Measurements from ENCODE around the gene TRIM27.
"Not testable (repeated sequence)": the region's sequence is repeated elsewhere in the genome, so short reads cannot be mapped to it uniquely, and the experiment has no call there.

The TRIM27 gene, protein sequence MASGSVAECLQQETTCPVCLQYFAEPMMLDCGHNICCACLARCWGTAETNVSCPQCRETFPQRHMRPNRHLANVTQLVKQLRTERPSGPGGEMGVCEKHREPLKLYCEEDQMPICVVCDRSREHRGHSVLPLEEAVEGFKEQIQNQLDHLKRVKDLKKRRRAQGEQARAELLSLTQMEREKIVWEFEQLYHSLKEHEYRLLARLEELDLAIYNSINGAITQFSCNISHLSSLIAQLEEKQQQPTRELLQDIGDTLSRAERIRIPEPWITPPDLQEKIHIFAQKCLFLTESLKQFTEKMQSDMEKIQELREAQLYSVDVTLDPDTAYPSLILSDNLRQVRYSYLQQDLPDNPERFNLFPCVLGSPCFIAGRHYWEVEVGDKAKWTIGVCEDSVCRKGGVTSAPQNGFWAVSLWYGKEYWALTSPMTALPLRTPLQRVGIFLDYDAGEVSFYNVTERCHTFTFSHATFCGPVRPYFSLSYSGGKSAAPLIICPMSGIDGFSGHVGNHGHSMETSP

DNA sequence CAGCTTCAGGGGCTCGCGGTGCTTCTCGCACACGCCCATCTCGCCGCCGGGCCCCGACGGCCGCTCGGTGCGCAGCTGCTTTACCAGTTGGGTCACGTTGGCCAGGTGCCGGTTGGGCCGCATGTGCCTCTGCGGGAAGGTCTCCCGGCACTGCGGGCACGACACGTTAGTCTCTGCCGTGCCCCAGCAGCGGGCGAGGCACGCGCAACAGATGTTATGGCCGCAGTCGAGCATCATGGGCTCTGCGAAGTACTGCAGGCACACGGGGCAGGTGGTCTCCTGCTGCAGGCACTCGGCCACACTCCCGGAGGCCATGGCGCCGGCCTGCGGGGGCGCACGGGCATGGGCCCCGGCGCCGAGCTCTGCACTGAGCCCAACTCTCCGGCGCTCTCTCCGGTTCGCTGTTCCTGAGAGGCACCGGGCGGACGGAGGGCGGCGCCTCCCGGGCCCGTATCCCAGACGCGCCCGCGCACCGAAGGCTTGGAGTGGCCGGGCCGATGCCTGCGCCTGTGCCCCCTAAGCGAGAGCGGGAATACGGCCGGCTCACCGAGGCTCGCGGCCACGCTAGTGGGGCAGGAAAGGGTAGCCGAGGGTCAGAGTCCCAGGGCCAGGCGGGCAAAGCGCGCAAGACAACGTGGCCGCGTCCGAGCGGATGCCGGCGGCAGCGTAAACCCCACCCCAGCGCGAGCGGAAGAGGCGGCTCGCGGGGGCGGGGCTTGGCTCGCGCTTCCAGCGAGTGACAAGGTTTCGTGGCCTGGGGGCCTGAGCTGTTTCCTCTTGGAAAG is at the start of gene TRIM27:
Gene TRIM27, minus strand, starts transcription at position 668 of the 785 bp plus-strand sequence. Its CDS starts 353 bp downstream, at position 315.
- DNase-seq: peak; percentile 89

DNA sequence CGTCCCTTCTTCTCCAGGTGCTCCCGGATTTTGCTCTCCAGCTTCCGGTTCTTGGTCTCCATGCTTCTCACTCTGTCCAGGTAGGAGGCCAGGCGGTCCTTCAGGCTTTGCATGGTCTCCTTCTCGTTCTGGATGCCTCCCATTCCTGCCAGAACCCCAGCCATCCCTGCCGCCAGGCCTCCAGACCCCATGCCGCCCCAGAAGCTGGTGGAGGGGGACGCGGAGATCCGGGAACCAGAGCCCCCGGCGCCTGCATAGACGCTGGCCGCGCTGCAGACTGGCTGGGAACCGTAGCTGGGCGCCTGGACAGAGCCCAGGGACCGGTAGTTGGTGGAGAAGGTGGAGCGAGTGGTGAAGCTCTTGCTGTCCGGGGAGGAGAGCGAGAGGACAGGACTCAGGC is 46.3 kb upstream of the TRIM27 start:
- DNase-seq: not testable (repeated sequence)

DNA sequence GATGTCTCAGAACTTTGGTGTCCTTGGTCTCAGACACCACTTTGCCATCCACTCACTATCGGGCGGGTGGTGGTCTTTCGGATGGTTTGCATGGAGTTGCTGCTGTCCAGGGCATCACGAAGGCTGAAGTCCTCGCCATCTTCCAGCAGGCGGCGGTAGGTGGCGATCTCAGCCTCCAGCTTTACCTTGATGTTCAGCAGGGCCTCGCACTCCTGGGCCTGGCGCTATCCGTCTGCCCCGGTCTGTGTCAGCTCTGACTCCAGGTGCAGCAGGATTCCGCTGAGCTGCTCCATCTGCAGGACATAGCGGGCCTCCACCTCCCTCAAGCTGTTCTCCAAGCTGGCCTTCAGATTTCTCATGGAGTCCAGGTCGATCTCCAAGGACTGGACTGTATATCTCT is 45.3 kb upstream of the TRIM27 start:
- no peak for DNase-seq

DNA sequence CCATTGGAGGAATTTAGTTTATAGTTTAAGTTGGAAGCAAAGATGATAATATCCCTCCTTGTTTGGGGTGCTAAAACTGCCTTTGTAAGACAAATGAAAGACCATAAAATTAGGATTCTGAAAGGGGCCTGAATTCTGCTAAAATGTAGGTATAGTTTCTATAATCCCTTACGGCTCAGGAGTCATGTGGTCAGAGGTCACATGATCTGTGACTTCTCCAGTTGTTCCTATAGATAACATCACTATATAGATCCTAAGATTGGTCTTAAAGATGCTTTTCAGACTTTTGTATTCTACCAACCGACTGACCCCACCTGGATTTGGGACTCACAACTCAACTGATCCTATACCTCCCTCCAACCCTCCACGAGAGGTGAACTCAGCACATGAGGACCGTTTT is 44.7 kb upstream of the TRIM27 start:
- DNase-seq: no peak

DNA sequence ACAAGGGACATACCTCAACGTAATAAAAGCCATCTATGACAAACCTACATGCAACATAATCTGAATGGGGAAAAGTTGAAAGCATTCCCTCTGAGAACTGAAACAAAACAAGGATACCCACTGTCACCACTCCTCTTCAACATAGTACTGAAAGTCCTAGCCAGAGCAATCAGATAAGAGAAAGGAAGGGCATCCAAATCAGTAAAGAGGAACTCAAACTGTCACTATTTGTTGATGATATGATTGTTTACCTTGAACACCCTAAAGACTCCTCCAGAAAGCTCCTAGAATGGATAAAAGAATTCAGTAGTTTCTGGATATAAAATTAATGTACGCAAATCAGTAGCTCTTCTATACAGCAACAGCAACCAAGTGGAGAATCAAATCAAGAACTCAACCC is 41.9 kb upstream of the TRIM27 start:
- no peak for DNase-seq

DNA sequence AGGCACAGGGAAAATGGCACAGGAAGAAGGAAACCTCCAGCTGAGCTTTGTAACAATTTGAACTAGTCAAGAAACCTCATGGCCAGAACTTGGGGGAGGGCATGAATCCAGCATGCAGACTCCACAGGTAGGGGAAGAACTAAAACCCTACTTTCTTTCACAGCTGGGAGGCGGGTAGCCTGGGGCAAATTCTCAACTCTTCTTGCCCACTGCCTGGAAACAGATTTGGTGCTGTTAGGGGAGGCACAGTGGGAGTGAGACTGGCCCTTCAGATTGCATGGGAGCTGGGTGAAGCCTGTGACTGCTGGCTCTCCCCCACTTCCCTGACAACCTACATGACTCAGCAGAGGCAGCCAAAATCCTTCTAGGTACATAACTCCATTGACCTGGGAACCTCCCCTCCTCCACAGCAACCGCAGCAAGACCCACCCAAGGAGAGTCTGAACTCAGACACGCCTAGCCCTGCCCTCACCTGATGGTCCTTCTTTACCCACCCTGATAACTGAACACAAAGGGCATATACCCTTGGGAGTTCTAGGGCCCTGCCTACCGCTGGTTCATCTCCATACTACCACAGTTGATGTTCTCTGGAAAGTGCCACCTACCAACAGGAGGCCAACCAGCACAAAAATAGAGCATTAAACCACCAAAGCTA is 37.2 kb upstream of the TRIM27 start:
- DNase-seq: no peak

DNA sequence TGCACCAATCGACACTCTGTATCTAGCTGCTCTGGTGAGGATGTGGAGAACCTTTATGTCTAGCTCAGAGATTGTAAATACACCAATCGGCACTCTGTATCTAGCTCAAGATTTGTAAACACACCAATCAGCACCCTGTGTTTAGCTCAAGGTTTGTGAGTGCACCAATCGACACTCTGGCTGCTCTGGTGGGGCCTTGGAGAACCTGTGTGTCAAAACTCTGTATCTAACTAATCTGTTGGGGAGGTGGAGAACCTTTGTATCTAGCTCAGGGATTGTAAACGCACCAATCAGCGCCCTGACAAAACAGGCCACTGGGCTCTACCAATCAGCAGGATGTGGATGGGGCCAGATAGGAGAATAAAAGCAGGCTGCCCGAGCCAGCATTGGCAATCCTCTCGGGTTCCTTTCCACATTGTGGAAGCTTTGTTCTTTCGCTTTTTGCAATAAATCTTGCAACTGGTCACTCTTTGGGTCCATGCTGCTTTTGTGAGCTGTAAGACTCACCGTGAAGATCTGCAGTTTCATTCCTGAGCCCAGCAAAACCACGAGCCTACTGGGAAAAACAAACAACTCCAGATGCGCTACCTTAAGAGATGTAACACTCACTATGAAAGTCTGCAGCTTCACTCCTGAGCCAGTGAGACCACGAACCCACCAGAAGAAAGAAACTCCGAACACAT is 34.9 kb upstream of the TRIM27 start:
- not testable (repeated sequence) for DNase-seq

DNA sequence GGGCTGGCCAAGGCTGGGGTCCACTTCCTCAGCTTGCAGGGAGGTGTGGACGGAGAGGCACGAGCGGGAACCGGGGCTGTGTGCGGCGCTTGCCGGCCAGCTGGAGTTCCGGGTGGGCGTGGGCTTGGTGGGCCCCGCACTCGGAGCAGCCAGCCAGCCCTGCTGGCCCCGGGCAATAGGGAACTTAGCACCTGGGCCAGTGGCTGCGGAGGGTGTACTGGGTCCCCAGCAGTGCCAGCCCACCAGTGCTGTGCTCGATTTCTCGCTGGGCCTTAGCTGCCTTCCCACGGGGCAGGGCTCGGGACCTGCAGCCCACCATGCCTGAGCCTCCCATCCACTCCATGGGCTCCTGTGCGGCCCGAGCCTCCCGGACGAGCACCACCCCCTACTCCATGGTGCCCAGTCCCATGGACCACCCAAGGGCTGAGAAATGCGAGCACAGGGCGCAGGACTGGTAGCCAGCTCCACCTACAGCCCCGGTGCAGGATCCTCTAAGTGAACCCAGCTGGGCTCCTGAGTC is 34.1 kb upstream of the TRIM27 start:
- DNase-seq: not testable (repeated sequence)

DNA sequence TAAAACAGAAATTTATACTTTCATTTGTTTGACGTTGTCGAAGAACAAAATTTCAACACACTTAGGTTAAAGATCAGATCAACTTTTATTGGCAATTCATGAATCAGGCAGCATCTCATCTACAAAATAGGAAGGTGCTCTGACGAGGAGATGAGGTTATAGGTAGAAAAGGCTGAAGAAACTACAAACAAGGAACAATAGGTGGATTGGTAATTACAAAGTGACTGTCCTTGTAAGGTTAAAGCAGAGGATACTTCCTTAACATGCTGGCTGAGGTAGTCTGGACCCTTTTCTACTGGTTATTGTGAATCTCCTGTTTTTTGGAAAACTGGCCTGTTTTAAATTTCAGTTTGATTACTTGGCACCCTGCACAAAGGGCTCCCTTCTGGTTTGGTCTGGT is 32.5 kb upstream of the TRIM27 start:
- no peak for DNase-seq

DNA sequence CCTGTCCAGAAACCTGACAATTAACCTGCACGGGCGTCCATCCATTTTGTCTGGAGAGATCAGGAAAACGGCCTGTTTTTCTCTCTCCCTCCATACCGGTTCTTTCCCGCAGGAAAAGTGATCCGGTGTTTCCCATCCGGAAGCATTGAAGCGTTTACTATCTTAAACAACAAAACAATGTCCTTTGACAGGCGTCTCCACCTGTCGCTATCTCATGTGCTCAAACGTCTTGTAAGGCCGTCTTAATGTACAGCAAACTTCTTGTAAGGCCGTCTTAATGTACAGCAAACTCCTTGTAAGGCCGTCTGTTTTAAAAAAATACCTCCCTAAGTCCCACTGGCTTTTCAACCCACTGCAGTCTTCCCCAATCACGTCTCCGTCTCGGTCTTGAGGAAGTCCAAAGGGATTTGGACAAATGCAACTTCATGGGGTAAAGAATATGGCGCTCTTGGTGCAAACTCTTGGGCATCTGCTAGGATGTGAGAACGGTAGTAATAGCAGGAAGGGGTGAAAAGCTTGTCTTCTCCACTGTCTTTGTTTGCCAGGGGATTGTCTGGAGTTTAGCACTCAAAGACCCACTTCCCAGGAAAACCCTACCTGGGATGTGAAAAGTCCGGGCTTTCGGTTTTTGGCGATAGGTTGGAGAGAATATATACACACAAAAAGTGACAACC is 29.9 kb upstream of the TRIM27 start:
- no peak for DNase-seq

DNA sequence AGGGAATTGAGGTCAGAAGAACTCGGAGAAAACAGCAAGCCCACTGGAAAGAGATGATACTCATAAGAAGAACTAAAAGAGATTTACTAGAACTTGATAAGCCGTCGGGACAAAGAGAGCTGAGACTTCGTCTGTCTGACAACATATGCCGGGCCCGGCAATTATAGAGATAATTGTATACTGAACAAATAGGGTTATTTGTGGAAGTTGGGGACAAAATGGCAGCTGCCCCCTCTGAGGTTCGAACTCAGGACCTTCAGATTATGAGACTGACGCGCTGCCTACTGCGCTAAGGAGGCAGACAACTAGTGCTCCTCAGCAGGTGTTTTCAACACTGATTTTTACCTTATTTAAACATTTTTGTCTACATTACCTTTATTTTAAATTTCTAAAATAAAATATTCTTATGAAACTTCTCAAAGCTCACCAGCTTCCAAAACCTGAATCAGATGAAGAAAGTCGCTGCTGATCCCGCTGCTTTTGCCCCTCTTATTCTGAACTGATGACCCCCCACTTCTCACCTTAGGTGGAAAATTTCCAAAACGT is 29.3 kb upstream of the TRIM27 start:
- peak; percentile 76 for DNase-seq

DNA sequence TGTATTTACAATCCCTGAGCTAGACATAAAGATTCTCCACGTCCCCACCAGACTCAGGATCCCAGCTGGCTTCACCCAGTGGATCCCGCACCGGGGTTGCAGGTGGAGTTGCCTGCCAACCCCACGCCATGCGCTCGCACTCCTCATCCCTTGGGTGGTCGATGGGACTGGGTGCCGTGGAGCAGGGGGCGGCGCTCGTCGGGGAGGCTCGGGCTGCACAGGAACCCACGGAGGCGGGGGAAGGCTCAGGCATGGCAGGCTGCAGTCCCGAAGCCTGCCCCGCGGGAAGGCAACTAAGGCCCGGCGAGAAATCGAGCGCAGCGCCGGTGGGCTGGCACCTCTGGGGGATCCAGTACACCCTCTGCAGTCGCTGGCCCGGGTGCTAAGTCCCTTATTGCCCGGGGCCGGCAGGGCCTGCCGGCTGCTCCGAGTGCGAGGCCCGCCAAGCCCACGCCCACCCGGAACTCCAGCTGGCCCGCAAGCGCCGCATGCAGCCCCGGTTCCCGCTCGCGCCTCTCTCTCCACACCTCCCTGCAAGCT is 25.9 kb upstream of the TRIM27 start:
- not testable (repeated sequence) for DNase-seq

DNA sequence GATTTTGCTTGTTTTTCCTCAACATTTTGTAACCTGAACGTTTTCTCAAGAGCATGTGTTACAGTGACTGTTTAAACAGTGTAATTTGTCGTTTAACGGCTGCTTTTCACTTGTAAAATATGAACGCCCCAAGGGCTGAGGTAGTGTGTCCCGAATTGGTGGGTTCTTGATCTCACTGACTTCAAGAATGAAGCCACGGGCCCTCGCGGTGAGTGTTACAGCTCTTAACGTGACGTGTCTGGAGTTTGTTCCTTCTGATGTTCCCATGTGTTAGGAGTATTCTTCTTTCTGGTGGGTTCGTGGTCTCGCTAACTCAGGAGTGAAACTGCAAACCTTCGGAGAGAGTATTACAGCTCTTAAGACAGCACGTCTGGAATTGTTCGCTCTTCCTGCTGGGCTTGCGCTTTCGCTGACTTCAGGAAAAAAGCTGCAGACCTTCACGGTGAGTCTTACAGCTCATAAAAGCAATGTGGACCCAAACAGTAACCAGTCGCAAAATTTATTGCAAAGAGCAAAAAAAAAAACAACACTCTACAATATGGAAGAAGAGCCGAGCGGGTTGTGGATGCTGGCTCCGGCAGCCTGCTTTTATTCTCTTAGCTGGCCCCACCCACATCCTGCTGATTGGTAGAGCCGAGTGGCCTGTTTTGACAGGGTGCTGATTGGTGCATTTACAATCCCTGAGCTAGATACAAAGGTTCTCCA is 25.1 kb upstream of the TRIM27 start:
- DNase-seq: no peak

DNA sequence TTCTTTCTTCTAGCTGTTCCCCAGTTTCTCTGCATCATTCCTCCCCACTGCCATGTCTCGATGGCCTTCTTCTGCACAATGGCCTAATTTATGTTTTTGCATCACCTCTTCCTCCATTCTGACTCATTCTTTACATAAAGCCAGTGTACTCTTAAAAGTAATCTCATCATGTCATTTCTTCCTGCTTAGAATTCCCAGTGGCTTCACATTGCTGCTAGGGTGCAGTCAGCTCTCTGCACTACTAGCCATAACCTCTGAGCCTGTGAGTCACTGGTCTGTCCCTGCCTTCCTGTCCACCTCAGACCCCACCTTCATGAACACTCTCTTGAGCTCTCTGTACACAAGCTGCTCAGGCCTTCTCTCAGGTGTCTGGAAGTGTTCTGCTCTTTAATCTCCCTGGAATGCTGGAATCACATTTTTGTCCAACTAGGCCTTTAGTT is 24.1 kb upstream of the TRIM27 start:
- DNase-seq: no peak

DNA sequence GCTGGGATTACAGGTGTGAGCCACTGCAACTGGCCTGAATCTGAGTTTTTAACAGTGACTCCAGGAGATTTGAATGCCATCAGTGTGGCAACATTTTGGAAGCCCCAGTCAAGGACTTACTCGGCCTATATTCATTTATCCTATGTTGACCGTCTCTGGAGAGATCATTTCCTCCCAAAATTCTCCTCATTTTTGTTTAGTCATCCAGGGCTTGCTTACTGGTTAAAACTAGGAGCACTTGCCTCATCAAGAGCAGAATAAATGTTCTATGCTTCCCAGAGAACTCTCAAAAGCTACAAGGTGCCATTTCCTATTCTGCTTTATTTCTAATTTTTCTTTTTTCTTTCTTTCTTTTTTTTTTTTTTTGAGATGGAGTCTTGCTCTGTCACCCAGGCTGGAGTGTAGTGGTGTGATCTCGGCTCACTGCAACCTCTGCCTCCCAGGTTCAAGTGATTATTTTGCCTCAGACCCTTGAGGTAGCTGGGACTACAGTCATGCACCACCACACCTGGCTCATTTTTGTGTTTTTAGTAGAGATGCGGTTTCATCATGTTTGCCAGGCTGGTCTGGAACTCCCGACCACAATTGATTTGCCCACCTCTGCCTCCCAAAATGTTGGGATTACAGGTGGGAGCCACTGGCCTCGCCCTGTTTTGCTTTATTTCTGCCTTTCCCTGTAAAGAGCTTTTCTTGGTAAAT is 23.4 kb upstream of the TRIM27 start:
- no peak for DNase-seq

DNA sequence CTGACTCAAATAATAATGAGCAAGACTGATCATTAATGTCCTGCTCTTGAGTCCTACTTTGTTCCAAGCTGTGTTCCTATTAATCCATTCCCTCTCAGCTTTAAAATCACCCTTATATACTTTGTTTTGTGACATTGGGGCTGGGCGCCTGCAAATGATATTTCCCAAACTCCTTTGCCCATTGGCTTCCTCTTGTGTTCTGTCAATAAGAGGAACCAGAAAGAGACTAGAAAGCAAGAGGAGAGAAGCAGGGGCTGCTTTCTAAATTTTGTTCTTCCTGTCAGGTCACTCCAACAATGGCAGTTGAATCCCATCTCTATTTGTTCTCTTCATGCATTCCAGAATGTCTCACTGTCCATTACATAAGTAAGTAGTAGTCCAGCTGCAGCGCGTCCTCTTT is 21.6 kb upstream of the TRIM27 start:
- no peak for DNase-seq

DNA sequence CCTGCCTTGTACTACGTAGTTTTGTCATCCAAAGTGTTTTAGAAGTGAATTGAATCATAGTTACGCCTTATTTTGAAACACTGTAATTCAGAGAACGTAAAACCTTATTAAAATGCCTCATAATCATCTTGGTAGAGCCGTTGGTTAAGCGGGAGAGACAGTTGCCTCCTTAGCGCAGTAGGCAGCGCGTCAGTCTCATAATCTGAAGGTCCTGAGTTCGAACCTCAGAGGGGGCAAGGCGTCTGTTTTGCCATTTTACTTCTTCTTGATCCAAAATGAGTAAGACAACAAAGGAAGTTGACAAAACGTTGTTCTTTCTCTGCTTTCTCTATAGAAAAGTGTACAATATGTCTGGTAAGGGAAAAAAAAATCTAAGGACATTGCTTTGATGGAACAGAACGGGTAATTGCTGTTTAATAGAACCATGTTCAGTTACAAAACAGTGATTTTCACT is 20.7 kb upstream of the TRIM27 start:
- peak; percentile 66 for DNase-seq

DNA sequence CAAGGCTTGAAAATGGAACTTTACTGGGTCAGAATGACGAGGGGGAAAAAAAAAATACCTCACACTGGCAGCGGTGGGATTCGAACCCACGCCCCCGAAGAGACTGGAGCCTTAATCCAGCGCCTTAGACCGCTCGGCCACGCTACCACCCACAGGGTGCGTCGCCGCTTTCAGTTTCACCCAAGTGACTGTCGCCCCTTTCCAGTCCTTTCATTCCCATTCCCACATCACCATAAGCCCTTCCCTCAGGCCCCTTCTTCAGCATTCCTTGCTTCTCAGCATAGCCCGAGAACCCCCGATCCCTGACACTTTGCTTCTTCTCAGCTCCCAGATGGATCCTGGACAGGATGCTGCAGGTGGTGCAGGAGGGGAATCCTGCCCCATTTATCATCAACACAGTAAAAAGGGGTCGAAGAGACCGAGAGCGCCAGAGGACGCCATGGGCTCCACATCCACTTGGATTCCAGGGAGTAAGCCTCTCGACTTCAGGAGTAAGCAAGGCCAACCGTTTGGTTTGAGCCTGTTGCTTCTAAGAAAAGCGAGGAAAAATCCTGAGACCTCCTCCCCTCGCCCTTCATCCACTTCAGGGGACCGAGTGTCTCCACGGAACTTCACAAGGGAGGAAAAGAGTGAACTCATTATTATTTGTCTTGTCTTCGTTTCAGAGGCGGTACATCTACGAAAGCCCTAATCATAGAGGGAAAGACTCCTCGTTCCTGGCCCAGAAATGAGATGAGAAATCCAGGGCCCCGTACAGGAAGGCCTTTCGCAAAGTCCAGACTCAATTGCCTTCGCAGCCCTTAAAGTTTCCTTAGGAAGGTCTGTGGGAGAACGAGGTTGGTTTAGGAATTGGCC is 20.0 kb upstream of the TRIM27 start:
- DNase-seq: peak; percentile 87

DNA sequence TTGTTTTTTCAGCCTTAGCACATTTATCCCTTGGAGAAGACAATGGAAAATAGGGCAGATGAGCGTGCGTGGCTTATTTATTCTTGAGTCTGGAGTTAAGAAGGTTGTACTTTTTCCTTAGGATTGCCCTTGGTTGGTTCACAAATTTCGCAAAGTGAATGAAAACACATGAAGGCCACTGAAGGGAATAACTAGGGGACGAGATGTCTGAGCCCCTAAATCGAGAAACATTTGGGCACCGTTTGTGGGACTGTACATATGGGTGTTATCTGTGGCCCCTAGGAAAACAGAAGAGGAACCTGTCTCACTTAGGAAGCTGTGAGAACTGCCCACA is 19.4 kb upstream of the TRIM27 start:
- peak; percentile 76 for DNase-seq

Measured in NCI-H748 treated with DMSO at 0.1 percent for 48 hours (cell line).